Osteoblast (primary cell): Measurements from ENCODE around the gene HSP90AA1. TPM values are rescaled to one million over a fixed set of nuclear protein-coding genes. Genes with fewer than 3 reads are reported as not detected.

Experiments used
- DNase-seq: peaks from one replicate; pipeline ENCODE4 v3.0.0; 2011; ENCODE audit warnings: low spot score, mixed read lengths; ENCODE audit not compliant: insufficient read length; ENCODE audit errors: missing footprints
- H2AFZ ChIP-seq: 2 replicates; pipeline ENCODE4 v1.6.0; 2011; ENCODE audit warnings: mild to moderate bottlenecking, low read length
- H3K27ac ChIP-seq: 2 replicates; pipeline ENCODE4 v1.5.1; 2011; ENCODE audit warnings: mild to moderate bottlenecking, low read depth, low read length, moderate library complexity
- H3K27me3 ChIP-seq: 2 replicates; pipeline ENCODE4 v1.6.0; 2012; ENCODE audit warnings: mild to moderate bottlenecking, control low read depth, inconsistent platforms, low read length, moderate library complexity; ENCODE audit not compliant: insufficient read depth
- H3K36me3 ChIP-seq: 2 replicates; pipeline ENCODE4 v1.5.1; 2011; ENCODE audit warnings: mild to moderate bottlenecking, low read length, control low read depth, moderate library complexity; ENCODE audit not compliant: insufficient read depth
- H3K4me1 ChIP-seq: 2 replicates; pipeline ENCODE4 v1.5.1; 2011; ENCODE audit warnings: mild to moderate bottlenecking, low read length, control low read depth, moderate library complexity; ENCODE audit not compliant: insufficient read depth
- H3K4me2 ChIP-seq: 2 replicates; pipeline ENCODE4 v1.6.0; 2011; ENCODE audit warnings: mild to moderate bottlenecking, low read length; ENCODE audit not compliant: insufficient read depth
- H3K4me3 ChIP-seq: fragments of 200-600 bp; sonication (generic); 3 replicates; pipeline ENCODE4 v1.5.1; 2012; ENCODE audit warnings: mild to moderate bottlenecking, low read length, inconsistent platforms; ENCODE audit not compliant: insufficient read depth
- H3K79me2 ChIP-seq: 2 replicates; pipeline ENCODE4 v1.6.0; 2012; ENCODE audit warnings: mild to moderate bottlenecking, low read length, control low read depth, inconsistent platforms; ENCODE audit not compliant: insufficient read depth
- H3K9me3 ChIP-seq: 2 replicates; pipeline ENCODE4 v1.5.1; 2011; ENCODE audit warnings: low read depth, low read length, control low read depth
- H4K20me1 ChIP-seq: 2 replicates; pipeline ENCODE4 v1.6.0; 2012; ENCODE audit warnings: mild to moderate bottlenecking, low read length, control low read depth; ENCODE audit not compliant: insufficient read depth
- total RNA-seq: library from RNA; depleted of rRNA; stranded (reverse); fragments of >200 nt; gene quantifications from 2 replicates; pipeline ENCODE4 v1.2.3, GENCODE V29; 2012
- TF ChIP-seq, protein P1 (sequence below): IDR thresholded peaks from 2 replicates; pipeline ENCODE4 v1.5.1; 2011; ENCODE audit warnings: mild to moderate bottlenecking, low read depth, low read length, moderate library complexity; ENCODE audit errors: extremely low read depth

HSP90AA1 gene
- total RNA-seq, 1 donor: 193 TPM

DNA sequence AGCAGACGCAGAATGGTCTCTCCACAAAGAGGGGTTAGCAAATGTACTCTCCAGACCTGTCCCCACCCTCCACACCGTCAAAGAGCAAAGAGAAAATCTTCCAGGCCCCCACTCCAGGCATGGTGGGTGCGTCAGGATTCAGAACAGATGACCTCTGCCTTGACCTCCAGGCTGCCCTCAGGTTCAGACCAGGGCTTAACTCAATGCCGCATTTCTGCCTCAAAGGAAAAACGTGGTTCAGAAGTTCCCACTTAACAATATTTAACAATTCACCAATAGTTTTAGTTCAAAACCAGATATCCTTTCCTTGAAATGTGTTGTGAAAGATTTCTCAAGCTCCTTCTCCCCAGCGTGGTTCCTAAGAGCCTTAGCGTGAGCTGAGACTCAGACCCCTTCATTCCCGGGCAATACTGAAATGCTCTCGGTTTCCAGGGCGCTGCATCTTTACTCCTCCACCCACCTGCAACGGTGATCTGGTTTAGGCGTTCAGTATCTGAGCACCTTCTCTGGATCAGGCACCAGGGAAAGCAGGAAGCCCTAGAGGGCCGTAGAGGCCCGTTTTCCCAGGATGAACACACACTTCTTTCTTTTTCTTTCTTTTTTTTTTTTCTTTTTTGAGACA, 22.9 kb downstream of the HSP90AA1 start:
- Histone ChIP-seq H2AFZ (no peak overlapping the region), H4K20me1 (no peaks in the 10 kb centered on the region), H3K36me3 (no peaks in the 10 kb centered on the region), H3K4me2 (no peak overlapping the region), H3K4me1 (no peaks in the 10 kb centered on the region), H3K27ac (no peak overlapping the region), H3K9me3 (no peaks in the 10 kb centered on the region), H3K4me3 (no peak overlapping the region), H3K79me2 (no peaks in the 10 kb centered on the region), H3K27me3 (no peaks in the 10 kb centered on the region)
- TF ChIP-seq, protein P1, sequence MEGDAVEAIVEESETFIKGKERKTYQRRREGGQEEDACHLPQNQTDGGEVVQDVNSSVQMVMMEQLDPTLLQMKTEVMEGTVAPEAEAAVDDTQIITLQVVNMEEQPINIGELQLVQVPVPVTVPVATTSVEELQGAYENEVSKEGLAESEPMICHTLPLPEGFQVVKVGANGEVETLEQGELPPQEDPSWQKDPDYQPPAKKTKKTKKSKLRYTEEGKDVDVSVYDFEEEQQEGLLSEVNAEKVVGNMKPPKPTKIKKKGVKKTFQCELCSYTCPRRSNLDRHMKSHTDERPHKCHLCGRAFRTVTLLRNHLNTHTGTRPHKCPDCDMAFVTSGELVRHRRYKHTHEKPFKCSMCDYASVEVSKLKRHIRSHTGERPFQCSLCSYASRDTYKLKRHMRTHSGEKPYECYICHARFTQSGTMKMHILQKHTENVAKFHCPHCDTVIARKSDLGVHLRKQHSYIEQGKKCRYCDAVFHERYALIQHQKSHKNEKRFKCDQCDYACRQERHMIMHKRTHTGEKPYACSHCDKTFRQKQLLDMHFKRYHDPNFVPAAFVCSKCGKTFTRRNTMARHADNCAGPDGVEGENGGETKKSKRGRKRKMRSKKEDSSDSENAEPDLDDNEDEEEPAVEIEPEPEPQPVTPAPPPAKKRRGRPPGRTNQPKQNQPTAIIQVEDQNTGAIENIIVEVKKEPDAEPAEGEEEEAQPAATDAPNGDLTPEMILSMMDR: no peak
- peak; percentile 64 for DNase-seq

DNA sequence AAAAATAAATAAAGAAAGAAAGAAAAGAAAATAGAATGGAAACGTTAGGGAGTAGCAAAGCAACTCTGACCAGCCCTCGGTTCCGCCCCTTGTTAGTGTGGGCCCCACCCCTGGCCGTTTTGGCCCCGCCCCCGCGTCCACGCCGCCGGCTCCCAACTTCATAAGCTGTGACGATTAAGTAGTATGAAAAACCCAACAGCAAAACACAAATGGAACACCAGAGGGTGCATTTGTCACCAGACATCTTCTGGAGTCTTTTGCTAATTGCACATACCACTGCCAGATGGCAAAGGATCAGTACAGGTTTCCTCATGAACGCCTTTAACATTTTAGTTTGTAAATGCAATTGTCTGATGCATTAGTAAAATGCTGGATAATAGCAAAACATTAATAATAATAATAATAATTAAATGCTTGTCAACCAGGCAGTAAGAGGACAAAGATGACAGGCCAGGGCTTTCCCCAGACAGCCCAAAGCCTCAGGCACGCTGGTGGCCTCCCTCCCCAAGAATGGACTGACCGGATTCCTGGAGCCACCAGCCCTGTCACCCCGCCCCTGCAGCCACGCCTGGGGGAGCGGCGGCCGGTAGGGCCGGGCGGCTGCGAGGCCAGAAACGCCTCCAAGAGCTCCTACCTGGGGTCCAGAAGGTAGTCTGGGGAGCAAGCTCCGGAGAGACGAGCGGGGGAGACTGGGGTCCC, 23.6 kb downstream of the HSP90AA1 start:
- peak overlapping the region; percentile 29 for H3K4me2 ChIP-seq
- H3K79me2 ChIP-seq: no peaks in the 10 kb centered on the region
- no peak overlapping the region for H3K4me3 ChIP-seq
- no peaks in the 10 kb centered on the region for H3K36me3 ChIP-seq
- no peaks in the 10 kb centered on the region for H3K27me3 ChIP-seq
- H4K20me1 ChIP-seq: no peaks in the 10 kb centered on the region
- no peaks in the 10 kb centered on the region for H3K9me3 ChIP-seq
- no peaks in the 10 kb centered on the region for H3K4me1 ChIP-seq
- DNase-seq: peak; percentile 95
- H2AFZ ChIP-seq: no peak overlapping the region
- TF ChIP-seq, protein P1: peak; percentile 54
- H3K27ac ChIP-seq: no peak overlapping the region

DNA sequence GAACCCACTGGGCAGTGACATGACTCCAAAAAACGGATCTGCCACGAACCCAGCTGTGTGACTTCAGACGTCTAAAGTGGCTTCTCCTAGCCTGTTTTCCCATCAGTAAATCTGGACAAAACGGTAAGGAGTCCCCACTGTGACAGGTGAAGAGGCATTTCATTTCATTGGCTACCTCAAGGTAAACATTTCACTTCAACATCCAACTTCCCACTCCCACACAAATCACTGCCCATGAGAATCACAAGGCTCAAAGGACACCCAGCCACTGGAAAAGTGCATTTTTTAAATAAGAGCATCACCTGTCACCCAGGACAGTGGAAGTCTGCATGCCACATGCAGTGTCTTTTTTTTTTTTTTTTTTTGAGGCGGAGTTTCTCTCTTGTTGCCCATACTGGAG, 27.9 kb downstream of the HSP90AA1 start:
- Histone ChIP-seq H3K4me2 (no peak overlapping the region), H3K27me3 (no peaks in the 10 kb centered on the region), H3K27ac (no peak overlapping the region), H3K4me3 (no peak overlapping the region), H3K79me2 (no peaks in the 10 kb centered on the region), H3K4me1 (peaks cover 3% of the 10 kb centered on the region), H2AFZ (no peak overlapping the region), H4K20me1 (no peaks in the 10 kb centered on the region), H3K9me3 (no peaks in the 10 kb centered on the region), H3K36me3 (no peaks in the 10 kb centered on the region)
- DNase-seq: peak; percentile 18
- TF ChIP-seq, protein P1: no peak

DNA sequence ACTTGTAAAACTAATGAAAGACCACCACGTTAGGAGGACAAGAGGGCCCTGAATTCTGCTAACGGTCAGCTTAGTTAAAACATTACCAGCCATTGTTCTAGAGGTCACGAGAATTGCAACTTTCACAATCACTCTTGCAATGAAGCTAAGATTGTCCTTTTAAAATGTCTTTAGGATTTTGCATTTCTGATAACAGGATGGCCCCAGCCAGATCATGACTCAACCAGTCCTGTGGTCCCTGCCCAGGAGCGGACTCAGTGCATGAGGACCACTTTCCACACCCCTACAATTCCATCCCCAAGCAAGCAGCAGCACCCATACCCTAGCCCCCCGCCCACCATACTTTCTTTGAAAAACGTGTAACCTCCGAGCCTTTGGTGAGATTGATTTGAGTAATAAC, 28.7 kb downstream of the HSP90AA1 start:
- Histone ChIP-seq H3K27ac (no peak overlapping the region), H4K20me1 (no peaks in the 10 kb centered on the region), H3K9me3 (no peaks in the 10 kb centered on the region), H3K4me2 (no peak overlapping the region), H3K36me3 (no peaks in the 10 kb centered on the region), H3K79me2 (no peaks in the 10 kb centered on the region), H3K4me3 (no peak overlapping the region), H3K4me1 (peaks cover 3% of the 10 kb centered on the region), H3K27me3 (no peaks in the 10 kb centered on the region), H2AFZ (no peak overlapping the region)
- DNase-seq: peak; percentile 80
- TF ChIP-seq, protein P1: no peak
